Measurements from ENCODE around the gene OR51I1. TPM values are rescaled to one million over a fixed set of nuclear protein-coding genes. Genes with fewer than 3 reads are reported as not detected.

OR51I1 gene
- total RNA-seq, 1 experiment from 2014 or later: not detected

DNA sequence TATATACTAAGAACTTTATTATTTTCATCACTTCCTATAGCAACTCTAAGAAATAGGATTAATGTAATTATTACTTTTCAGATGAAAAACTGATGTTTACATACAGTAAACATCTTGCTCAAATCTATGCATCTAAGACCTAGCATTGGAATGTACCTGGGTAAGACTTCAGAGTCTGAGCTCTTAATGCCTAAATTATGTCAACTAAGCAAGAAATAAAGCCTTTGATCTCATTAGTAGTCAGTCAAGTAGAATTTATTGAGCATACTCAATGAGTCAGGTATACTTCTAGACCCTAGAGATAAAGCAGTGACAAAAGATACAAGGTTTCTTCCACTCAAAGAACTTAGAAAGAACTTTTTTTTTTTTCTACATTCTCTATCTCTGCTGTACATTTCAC is 36.1 kb downstream of the OR51I1 start:
- CTCF ChIA-PET: no interaction called here
- Mint-ChIP-seq H3K27me3 (ENCODE audit: insufficient read depth, unreplicated experiment) (peaks cover 49% of the 10 kb centered on the region), H3K36me3 (ENCODE audit: insufficient read depth, unreplicated experiment) (no peaks in the 10 kb centered on the region), H3K27ac (ENCODE audit: low read depth, unreplicated experiment) (no peak overlapping the region), H3K4me1 (ENCODE audit: insufficient read depth, unreplicated experiment) (no peaks in the 10 kb centered on the region), H3K4me3 (ENCODE audit: unreplicated experiment) (no peak overlapping the region), H3K9me3 (ENCODE audit: unreplicated experiment) (no peaks in the 10 kb centered on the region)
- BruUV-seq (replicated peaks): no TSS peak
- TF ChIP-seq, protein P1, sequence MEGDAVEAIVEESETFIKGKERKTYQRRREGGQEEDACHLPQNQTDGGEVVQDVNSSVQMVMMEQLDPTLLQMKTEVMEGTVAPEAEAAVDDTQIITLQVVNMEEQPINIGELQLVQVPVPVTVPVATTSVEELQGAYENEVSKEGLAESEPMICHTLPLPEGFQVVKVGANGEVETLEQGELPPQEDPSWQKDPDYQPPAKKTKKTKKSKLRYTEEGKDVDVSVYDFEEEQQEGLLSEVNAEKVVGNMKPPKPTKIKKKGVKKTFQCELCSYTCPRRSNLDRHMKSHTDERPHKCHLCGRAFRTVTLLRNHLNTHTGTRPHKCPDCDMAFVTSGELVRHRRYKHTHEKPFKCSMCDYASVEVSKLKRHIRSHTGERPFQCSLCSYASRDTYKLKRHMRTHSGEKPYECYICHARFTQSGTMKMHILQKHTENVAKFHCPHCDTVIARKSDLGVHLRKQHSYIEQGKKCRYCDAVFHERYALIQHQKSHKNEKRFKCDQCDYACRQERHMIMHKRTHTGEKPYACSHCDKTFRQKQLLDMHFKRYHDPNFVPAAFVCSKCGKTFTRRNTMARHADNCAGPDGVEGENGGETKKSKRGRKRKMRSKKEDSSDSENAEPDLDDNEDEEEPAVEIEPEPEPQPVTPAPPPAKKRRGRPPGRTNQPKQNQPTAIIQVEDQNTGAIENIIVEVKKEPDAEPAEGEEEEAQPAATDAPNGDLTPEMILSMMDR (IDR thresholded peaks at IDR 0.05; ENCODE audit: unreplicated experiment): no peak
- intact Hi-C loops (cut with micrococcal nuclease): no loop called here
- DNase-seq (ENCODE audit: unreplicated experiment): no peak
- POLR2A ChIA-PET: no interaction called here

DNA sequence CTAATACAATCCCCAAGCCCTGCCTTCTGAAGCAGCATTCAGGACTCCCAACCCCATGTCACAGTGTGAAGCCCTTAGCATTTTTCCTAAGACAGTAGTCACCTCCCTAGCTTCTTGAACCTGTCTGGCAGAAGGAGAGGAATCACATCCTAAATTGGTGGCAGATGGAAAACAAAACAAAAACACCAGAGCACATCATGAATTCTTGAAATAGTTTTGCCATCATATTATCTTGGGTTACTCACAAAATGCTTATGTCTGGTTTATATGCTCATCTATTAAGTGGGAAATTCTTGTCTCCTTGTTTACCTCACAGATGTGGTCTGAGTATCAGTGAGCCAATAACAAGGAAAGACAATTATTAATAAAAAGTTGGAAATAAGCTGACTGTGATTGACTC is 42.4 kb downstream of the OR51I1 start:
- TF ChIP-seq, protein P1 (IDR thresholded peaks at IDR 0.05; ENCODE audit: unreplicated experiment): no peak
- no TSS peak for BruUV-seq (replicated peaks)
- ChIA-PET CTCF (interaction anchor here (1.2 kb wide), 1 partner anchor 19 kb away, joined by 5 read pairs; no protein-coding TSS in a partner anchor), POLR2A (no interaction called here)
- Mint-ChIP-seq H3K36me3 (ENCODE audit: insufficient read depth, unreplicated experiment) (no peaks in the 10 kb centered on the region), H3K27ac (ENCODE audit: low read depth, unreplicated experiment) (no peak overlapping the region), H3K4me1 (ENCODE audit: insufficient read depth, unreplicated experiment) (no peaks in the 10 kb centered on the region), H3K4me3 (ENCODE audit: unreplicated experiment) (no peak overlapping the region), H3K9me3 (ENCODE audit: unreplicated experiment) (no peaks in the 10 kb centered on the region), H3K27me3 (ENCODE audit: insufficient read depth, unreplicated experiment) (peaks cover 40% of the 10 kb centered on the region)
- intact Hi-C loops (cut with micrococcal nuclease): no loop called here
- no peak for DNase-seq (ENCODE audit: unreplicated experiment)

GRCh38 chr11:5394091-5394490 is 47.2 kb downstream of the OR51I1 start:
- TF ChIP-seq, protein P1 (IDR thresholded peaks at IDR 0.05; ENCODE audit: unreplicated experiment): no peak
- Mint-ChIP-seq H3K4me1 (ENCODE audit: insufficient read depth, unreplicated experiment) (no peaks in the 10 kb centered on the region), H3K27me3 (ENCODE audit: insufficient read depth, unreplicated experiment) (peaks cover 2% of the 10 kb centered on the region), H3K27ac (ENCODE audit: low read depth, unreplicated experiment) (no peak overlapping the region), H3K9me3 (ENCODE audit: unreplicated experiment) (no peaks in the 10 kb centered on the region), H3K4me3 (ENCODE audit: unreplicated experiment) (no peak overlapping the region), H3K36me3 (ENCODE audit: insufficient read depth, unreplicated experiment) (no peaks in the 10 kb centered on the region)
- POLR2A ChIA-PET: no interaction called here
- no peak for DNase-seq (ENCODE audit: unreplicated experiment)
- BruUV-seq (replicated peaks): no TSS peak
- CTCF ChIA-PET: interaction anchor here (0.5 to 1.1 kb wide), 3 partner anchors 9 to 269 kb away, joined by 3 to 4 read pairs (median 3); no protein-coding TSS in a partner anchor
- intact Hi-C loops (cut with micrococcal nuclease): no loop called here

Other genes with a start within 250 kb of the OR51I1 start
- not detected in 2 replicates for gene OR51V1, start 240.8 kb downstream of the OR51I1 start, total RNA-seq (2022)
- not detected in 2 replicates for gene HBB, start 214.4 kb downstream of the OR51I1 start, total RNA-seq (2022)
- gene HBD, start 207.0 kb downstream of the OR51I1 start, total RNA-seq (2022): not detected in 2 replicates
- not detected in 2 replicates for gene HBG1, start 191.7 kb downstream of the OR51I1 start, total RNA-seq (2022)
- not detected in 2 replicates for gene HBG2, start 186.7 kb downstream of the OR51I1 start, total RNA-seq (2022)
- not detected in 2 replicates for gene HBE1, start 171.6 kb downstream of the OR51I1 start, total RNA-seq (2022)
- not detected in 2 replicates for gene OR51B4, start 139.6 kb downstream of the OR51I1 start, total RNA-seq (2022)
- not detected in 2 replicates for gene OR51B2, start 117.2 kb downstream of the OR51I1 start, total RNA-seq (2022)
- gene OR51B5, start 98.0 kb downstream of the OR51I1 start, total RNA-seq (2022): not detected in 2 replicates
- not detected in 2 replicates for gene OR51B6, start 90.0 kb downstream of the OR51I1 start, total RNA-seq (2022)
- not detected in 2 replicates for gene OR51M1, start 57.7 kb downstream of the OR51I1 start, total RNA-seq (2022)
- gene OR51Q1, start 19.4 kb downstream of the OR51I1 start, total RNA-seq (2022): not detected in 2 replicates
- not detected in 2 replicates for gene OR51I2, start 7.8 kb upstream of the OR51I1 start, total RNA-seq (2022)
- gene OR52D1, start 47.2 kb upstream of the OR51I1 start, total RNA-seq (2022): not detected in 2 replicates
- gene UBQLN3, start 68.4 kb upstream of the OR51I1 start, total RNA-seq (2022): not detected in 2 replicates
- not detected in 2 replicates for gene UBQLNL, start 75.2 kb upstream of the OR51I1 start, total RNA-seq (2022)
- gene OR52H1, start 107.0 kb upstream of the OR51I1 start, total RNA-seq (2022): not detected in 2 replicates
- not detected in 2 replicates for gene OR52B6, start 139.4 kb upstream of the OR51I1 start, total RNA-seq (2022)
- 0.74 and 0.75 TPM in 2 replicates for gene TRIM6, start 155.1 kb upstream of the OR51I1 start, total RNA-seq (2022)
- gene TRIM34, start 183.5 kb upstream of the OR51I1 start, total RNA-seq (2022): 0.96 and 2.1 TPM in 2 replicates
- 27.9 and 28.6 TPM in 2 replicates for gene TRIM5, start 243.6 kb upstream of the OR51I1 start, total RNA-seq (2022)
- 24.1 and 26.0 TPM in 2 replicates for gene TRIM22, start 248.3 kb upstream of the OR51I1 start, total RNA-seq (2022)

Data from MCF 10A (cell line).